GM19239 (cell line): ENCODE results near the gene PTPRN2.
"Not testable (repeated sequence)": the region's sequence is repeated elsewhere in the genome, so short reads cannot be mapped to it uniquely, and the experiment has no call there.

Source experiments
- DNase-seq: peaks from one replicate; pipeline ENCODE4 v3.0.0; 2011; ENCODE audit warnings: low spot score; ENCODE audit not compliant: insufficient read length
- FAIRE-seq: peaks from 2 replicates; lab custom pipeline; 2011; peaks lifted over from hg19 to GRCh38; lab: Jason Lieb, UNC

PTPRN2 gene

DNA sequence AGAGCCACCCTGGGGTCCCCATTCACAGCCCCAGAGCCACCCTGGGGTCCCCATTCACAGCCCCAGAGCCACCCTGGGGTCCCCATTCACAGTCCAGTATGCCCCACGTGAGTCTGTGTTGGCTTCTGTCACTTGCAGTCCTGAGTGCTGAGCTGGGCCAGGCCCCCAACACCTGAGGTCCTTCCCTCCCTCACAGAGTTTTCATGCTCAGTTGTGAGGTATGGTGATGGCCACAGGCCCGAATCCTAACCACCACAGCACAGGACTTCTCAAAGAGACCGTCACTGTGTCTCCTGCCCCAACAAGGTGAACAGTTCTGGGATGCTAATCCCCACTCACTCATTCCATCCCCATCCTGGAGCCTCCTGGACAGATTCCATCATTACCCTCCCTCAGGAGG, 239.2 kb downstream of the PTPRN2 start:
- FAIRE-seq: no peak
- DNase-seq: no peak

DNA sequence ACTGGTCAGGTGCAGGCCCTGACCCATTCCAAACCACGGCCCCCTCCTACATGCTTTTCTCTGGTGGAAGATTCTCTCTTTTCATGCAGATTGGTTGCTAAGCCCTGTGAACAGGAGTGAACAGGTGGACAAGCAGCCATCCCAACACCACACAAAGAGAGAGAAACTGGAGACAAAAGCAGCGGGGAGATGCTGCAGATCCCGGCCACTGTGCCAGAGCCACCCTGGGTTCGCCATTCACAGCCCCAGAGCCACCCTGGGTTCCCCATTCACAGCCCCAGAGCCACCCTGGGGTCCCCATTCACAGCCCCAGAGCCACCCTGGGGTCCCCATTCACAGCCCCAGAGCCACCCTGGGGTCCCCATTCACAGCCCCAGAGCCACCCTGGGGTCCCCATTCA, 239.6 kb downstream of the PTPRN2 start:
- not testable (repeated sequence) for FAIRE-seq, DNase-seq

DNA sequence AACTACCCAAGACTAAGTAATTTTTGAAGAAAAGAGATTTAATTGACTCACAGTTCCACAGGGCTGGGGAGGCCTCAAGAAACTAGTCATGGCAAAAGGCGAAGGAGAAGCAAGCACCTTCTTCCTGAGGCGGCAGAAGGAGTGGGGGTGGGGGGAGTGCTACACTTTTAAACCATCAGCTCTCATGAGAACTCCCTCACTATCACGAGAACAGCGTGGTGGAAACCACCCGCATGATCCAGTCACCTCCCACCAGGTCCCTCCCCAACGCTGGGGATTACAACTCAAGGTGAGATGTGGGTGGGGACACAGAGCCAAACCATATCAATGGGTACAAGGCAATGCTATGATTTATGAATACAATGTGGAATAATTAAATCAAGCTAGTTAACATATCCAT, 241.9 kb downstream of the PTPRN2 start:
- no peak for FAIRE-seq
- no peak for DNase-seq

DNA sequence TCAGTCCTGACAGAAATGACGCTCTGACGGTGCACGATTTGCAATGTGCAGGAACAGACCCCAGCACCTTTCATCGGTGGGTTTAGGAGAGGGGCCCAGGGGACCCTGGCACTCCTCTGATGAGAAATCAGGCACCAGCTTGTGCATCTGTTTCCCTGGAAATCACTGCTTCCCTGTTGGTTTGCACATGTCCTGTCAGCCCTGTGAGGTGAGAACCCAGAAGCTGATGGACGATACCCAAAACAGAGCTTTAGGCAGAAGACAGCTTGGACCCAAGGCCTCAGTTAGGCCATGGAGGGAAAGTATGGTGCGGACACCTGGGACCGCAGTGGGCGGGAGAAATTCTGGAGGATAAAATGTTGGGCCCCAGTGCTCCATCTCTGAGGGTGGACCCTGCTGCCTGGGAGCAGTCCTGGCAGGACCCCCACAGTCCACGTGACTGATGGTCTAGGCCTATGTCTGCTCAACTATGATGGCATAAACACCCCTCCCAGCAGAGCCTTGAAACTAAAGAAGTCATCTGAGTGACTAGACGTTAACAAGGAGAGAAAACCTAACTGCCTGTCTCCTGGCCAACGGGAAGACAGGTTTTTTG, 242.8 kb downstream of the PTPRN2 start:
- FAIRE-seq (no peak), DNase-seq (no peak)

DNA sequence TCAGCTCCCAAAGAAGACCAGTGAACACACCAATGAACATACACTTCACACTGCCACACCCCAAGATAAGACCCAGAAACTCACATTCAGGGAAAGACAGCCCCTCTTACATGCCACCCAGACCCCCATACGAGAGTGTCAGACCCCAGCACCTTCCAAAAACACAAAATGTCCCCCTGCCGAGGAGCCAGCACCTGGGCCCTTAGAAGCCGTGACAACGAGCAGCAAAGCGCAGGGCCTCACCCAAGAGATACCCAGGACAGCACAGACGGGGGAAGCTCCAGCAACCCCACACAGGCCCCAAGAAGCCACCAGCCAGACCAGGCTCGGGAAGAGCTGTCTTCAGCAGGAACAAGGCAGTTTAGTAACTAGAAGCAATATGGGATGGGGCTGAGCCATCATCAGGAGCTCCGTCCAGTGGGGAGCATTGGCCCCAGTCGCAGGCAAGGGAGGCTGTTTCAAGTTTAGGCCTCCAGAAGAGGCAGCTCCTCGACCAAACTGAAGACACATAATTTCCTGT, 243.6 kb downstream of the PTPRN2 start:
- FAIRE-seq (no peak), DNase-seq (no peak)

DNA sequence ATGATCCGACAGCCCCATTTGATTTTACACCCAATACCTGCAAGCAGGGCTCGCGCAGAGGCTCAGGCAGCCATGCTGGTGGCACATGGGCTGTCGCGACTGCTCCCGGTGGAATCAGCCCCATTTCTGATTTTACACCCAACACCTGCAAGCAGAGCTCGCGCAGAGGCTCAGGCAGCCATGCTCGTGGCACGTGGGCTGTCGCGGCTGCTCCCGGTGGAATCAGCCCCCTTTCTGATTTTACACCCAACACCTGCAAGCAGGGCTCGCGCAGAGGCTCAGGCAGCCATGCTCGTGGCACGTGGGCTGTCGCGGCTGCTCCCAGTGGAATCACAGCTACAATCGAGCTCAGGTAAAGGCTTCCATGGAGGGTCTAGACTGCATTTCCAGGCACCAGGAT, 244.1 kb downstream of the PTPRN2 start:
- no peak for FAIRE-seq
- DNase-seq: no peak

DNA sequence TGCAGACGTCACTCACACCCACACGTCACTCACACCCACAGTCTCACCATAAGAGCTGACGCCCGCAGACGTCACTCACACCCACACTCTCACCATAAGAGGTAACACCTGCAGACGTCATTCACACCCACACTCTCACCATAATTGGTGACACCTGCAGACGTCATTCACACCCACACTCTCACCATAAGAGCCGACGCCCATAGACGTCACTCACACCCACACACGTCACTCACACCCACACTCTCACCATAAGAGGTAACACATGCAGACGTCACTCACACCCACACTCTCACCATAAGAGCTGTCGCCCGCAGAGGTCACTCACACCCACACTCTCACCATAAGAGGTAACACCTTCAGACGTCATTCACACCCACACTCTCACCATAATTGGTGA, 246.5 kb downstream of the PTPRN2 start:
- not testable (repeated sequence) for DNase-seq, FAIRE-seq

DNA sequence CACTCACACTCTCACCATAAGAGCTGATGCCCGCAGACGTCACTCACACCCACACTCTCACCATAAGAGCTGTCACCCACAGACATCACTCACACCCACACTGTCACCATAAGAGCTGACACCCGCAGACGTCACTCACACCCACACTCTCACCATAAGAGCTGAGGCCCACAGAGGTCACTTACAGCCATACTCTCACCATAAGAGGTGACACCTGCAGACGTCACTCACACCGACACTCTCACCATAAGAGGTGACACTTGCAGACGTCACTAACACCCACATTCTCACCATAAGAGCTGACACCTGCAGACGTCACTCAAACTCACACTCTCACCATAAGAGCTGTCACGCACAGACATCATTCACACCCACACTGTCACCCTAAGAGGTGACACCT, 250.7 kb downstream of the PTPRN2 start:
- FAIRE-seq, DNase-seq: not testable (repeated sequence)

DNA sequence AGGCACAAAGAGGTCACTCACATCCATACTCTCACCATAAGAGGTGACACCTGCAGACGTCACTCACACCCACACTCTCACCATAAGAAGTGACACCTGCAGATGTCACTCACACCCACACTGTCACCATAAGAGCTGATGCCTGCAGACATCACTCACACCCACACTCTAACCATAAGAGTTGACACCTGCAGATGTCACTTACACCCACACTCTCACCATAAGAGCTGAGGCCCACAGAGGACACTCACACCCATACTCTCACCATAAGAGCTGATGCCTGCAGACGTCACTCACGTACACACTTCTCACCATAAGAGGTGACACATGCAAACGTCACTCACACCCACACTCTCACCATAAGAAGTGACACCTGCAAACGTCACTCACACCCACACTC, 255.1 kb downstream of the PTPRN2 start:
- not testable (repeated sequence) for FAIRE-seq, DNase-seq

DNA sequence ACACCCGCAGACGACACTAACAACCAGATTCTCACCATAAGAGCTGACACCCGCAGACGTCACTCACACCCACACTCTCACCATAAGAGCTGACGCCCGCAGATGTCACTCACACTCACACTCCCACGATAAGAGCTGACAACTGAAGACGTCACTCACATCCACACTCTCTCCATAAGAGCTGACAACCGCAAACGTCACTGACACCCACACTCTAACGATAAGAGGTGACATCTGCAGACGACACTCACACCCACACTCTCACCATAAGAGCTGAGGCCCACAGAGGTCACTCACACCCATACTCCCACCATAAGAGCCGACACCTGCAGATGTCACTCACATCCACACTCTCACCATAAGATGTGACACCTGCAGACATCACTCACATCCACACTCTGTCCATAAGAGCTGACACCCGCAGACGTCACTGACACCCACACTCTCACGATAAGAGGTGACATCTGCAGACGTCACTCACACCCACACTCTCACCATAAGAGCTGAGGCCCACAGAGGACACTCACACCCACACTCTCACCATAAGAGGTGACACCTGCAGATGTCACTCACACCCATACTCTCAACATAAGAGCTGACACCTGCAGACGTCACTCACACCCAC, 255.7 kb downstream of the PTPRN2 start:
- FAIRE-seq, DNase-seq: not testable (repeated sequence)

DNA sequence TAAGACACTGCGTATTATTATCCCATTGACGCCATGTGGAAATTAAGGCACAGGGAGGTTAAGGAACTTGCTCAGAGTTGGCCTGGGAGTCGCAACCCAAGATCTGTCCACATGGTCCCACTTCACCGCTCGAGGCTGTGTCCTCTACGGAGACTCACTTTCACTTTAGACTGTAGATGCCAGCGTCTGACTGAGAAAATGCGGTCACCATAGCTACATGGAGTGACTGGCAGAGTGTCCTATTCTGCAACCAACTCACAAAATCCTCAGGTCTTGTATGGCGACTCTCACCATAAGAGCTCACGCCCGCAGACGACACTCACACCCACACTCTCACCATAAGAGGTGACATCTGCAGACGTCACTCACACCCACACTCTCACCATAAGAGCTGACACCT, 257.9 kb downstream of the PTPRN2 start:
- DNase-seq (no peak), FAIRE-seq (no peak)

DNA sequence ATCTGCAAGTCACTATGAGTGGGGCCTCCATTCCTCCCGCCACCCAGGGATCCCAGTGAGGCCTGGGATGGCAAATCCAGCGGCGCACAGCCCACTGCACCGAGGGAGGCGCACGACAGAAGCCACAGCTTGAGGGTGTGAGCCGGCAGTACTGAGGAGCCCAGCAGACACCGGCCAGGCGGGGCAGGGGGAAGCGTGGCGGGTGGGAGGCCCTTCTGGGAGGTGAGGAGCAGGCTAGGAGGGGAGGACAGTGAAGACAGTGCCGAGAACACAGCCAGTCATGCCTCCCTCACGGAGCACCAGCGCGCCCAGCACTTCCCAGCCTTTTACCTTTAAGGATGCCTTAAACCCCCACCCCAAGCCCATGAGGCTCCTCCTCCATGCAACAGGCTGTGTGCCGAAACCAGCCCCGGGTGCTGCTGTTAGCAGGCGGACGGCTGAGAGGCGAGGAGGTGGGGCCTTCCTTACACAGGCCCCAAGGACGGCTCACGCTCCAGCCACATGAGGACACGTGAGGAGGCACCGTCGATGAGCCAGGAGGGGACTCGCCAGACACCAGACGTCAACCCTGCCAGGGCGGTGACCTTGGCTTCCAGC, 258.5 kb downstream of the PTPRN2 start:
- FAIRE-seq: no peak

DNA sequence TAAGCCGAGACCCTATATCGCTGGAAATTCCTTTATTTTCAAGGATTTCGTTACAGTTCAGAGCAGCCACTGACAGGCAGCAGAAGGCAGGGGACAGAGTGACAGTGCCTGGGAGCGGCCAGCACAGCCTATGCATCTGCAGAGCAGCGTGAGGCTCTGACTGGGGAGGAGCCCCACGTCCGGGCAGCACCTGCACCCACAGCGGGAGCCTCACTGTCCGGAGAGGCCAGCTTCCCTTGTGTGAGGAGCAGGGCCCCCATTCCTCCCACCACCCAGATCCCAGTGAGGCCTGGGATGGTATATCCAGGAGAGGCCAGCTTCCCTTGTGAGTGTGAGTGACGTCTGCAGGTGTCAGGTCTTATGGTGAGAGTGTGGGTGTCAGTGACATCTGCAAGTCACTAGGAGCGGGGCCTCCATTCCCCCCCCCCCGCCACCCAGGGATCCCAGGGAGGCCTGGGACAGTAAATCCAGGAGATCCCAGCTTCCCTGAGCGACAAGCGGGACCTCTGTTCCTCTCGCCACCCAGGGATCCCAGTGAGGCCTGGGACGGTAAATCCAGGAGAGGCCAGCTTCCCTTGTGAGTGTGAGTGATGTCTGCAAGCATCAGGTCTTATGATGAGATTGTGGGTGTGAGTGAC, 259.1 kb downstream of the PTPRN2 start:
- FAIRE-seq (no peak), DNase-seq (no peak)

More for the DNA sequence above, 258.5 kb downstream of the PTPRN2 start:
- no peak for DNase-seq

DNA sequence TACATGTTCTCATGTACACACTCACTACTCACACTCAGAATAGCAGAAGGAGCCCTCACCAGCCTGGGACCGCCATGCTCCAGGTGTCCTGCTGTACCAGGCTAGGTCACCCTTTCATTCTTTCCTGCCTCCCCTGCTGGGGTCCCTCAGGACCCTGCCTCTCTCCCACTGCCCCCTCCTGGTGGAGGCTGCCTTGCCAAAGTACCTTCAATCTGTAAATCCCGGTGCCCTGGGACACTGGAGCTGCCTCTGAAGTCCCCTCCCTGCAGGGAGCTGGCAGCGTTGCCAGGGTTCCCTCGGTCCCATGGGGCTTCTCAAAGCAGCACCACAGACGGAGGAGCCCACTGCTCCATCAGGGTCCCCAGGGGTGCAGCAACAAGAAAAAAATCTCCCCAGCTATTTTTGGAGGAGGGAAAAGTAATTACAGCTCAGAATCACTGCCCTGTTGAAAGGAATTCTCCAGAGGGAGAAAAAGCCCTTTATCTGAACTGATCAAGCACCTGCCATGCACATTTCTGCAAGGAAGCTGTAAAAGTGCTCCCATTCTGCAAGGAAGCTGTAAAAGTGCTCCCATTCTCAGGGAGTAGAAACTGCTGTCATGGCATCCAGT, 259.9 kb downstream of the PTPRN2 start:
- no peak for FAIRE-seq

DNA sequence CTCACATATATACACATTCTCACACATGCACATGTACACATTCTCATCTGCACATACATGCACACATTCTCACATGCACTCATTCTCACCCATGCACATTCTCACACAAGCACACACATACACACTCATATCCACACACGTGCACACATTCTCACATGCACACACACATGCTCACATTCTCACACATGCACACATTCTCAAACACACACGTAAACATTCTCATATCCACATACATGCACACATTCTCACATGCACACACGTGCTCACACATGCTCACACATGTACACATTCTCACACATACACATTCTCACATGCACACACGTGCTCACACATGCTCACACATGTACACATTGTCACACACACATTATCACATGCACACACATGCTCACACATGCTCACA, 260.6 kb downstream of the PTPRN2 start:
- no peak for FAIRE-seq
- DNase-seq: no peak

More for the DNA sequence above, 259.9 kb downstream of the PTPRN2 start:
- DNase-seq: no peak

DNA sequence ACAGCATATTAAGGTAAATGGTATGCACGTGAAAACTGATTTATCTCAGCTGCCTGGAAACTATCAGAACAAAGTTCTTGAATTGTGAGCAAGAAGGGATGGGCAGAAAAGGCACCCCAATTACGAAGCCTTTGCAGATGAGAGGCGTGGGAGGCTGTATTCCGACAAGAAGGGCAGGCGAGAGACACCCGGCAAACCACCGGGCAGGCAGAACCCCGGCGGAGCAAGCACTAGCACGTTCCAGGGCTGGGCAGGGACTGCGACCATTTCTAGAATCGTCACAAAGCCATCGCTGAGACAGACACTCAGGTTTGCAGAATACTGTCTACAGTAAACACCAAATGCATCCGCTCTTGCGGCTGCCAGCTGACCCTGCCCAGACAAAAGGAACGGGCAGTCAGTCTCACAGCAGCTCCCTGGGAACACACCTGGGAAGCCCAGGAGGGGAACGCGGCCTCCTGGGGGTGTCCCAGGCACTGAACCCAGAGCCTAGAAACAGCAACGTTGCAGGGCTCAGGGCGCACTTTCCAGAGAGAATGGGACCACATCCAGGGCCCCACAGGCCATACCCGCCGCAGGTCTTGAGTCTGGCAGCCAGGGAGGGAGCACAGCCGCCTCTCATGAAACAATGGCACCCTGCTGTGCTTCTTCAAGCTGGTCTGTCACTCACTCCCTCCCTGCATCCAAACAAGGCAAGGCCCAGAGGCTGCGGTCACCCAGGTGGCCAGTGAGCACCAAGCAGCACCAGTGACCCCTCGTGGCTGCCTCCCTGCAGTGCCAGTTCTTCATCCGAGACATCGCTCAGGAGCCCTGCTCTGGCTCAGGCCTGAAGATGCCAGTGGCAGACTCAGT, 261.9 kb downstream of the PTPRN2 start:
- FAIRE-seq: no peak

DNA sequence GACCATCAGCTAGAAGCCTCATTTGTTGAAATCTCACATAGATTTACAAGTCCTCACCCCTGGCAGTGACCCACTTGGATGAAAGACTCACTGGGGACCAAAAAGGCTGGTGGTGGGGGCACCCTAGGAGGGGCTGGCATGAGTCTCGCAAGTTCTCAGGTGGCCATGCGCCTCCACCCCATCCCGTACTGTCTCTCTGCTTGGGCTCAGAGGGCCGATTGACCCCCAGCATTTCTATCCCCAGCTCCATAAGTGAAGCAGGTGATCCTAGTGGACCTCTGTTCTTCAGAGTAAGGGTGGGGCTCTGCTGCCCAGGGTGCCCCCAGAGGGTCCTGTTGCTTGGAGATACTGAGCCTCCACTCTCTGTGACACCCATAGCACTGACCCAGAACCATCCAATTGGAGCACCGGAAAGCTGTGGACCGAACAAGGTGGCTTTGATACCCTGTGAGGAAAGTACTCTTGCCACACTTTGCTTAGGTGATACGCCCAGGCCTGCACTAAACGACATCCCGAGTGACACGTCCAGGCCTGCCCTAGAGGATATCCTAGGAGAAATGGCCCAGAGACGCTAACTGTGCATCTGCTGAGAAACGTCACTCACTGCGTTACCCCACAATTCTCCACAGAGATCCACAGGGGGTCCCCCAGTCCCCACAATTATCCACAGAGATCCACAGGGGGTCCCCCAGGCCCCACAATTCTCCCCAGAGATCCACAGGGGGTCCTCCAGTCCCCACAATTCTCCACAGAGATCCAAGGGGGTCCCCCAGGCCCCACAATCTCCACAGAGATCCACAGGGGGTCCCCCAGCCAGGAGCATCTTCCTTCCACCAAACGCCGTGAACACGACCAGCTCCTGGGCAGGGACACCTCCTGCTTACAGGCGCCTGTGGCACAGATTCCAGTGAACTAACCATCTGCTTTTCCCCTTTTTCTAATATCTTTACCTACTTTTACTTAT, 262.9 kb downstream of the PTPRN2 start:
- no peak for FAIRE-seq
- no peak for DNase-seq

More for the DNA sequence above, 261.9 kb downstream of the PTPRN2 start:
- no peak for DNase-seq

DNA sequence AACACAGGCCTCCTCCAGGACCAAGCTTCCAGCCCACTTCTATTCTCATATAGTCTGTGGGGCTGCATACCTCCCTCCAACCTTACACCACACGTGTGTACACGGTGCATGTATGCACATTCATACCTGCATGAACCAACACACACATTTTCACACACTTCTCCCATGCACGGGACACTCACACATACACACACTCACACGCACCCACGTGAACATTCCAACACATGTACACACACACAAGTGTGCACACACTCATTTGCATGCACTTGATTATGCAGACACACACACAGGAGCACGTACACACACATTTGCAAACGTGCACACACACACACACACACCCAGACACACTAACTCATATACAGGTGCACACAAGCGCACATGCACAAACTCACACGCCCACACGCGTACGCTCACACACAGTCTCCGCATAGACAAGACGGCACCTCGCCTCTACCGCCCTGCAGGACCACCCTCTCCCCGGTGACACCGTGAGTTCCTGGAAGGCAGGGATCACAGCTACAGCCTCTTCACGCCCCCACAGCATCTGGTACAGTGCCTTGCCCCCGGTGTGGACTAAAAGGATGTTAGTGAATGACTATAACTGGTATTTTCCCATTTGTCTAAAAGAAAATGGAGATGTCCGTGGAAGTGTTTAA, 263.8 kb downstream of the PTPRN2 start:
- no peak for FAIRE-seq
- no peak for DNase-seq
